Keratinocyte (primary cell): Measurements from ENCODE around the gene FGGY. TPM values are rescaled to one million over a fixed set of nuclear protein-coding genes. Genes with fewer than 3 reads are reported as not detected.

Experiments
- DNase-seq: peaks from one replicate; pipeline ENCODE4 v3.0.0-alpha.2; 2011; ENCODE audit warnings: low read depth, missing footprints, low spot score
- FAIRE-seq: peaks from 2 replicates; lab custom pipeline; 2011; peaks lifted over from hg19 to GRCh38; lab: Jason Lieb, UNC
- H2AFZ ChIP-seq: 2 replicates; pipeline ENCODE4 v1.6.0; 2012; ENCODE audit warnings: low read length, control low read depth, inconsistent platforms; ENCODE audit not compliant: control insufficient read depth
- H3K27ac ChIP-seq: 2 replicates; pipeline ENCODE4 v1.5.1; 2011; ENCODE audit warnings: low read length; ENCODE audit not compliant: control insufficient read depth, insufficient read depth
- H3K27me3 ChIP-seq: 3 replicates; pipeline ENCODE4 v1.6.0; 2011; ENCODE audit warnings: low read length; ENCODE audit not compliant: control insufficient read depth, insufficient read depth; ENCODE audit errors: extremely low read depth
- H3K36me3 ChIP-seq, 2 experiments: 2 replicates in 1 of 2; 3 replicates in 1 of 2; pipeline ENCODE4 v1.5.1; 2011; ENCODE audit warnings: low read length in 2 of 2, mild to moderate bottlenecking in 1 of 2; ENCODE audit not compliant: control insufficient read depth in 2 of 2, insufficient read depth in 2 of 2; ENCODE audit errors: extremely low read depth in 1 of 2
- H3K4me1 ChIP-seq: 3 replicates; pipeline ENCODE4 v1.5.1; 2011; ENCODE audit warnings: low read length; ENCODE audit not compliant: control insufficient read depth, insufficient read depth; ENCODE audit errors: extremely low read depth
- H3K4me2 ChIP-seq: 3 replicates; pipeline ENCODE4 v1.6.0; 2011; ENCODE audit warnings: low read depth, low read length; ENCODE audit not compliant: control insufficient read depth, insufficient read depth; ENCODE audit errors: extremely low read depth
- H3K4me3 ChIP-seq, 3 experiments: fragments of 200-600 bp in 1 of 3; sonication (generic) in 1 of 3; 2 replicates in 2 of 3; 3 replicates in 1 of 3; pipeline ENCODE4 v1.5.1; 2011 to 2016; ENCODE audit warnings: low read length in 3 of 3, mild to moderate bottlenecking in 3 of 3, control low read depth in 2 of 3, inconsistent platforms in 1 of 3, low read depth in 1 of 3, mixed read lengths in 1 of 3, mixed run types in 1 of 3, moderate library complexity in 1 of 3; ENCODE audit not compliant: control insufficient read depth in 2 of 3, insufficient read depth in 2 of 3; ENCODE audit errors: extremely low read depth in 1 of 3
- H3K79me2 ChIP-seq: 2 replicates; pipeline ENCODE4 v1.6.0; 2012; ENCODE audit warnings: low read length; ENCODE audit not compliant: control insufficient read depth, insufficient read depth
- H3K9ac ChIP-seq: 3 replicates; pipeline ENCODE4 v1.6.0; 2011; ENCODE audit warnings: low read length; ENCODE audit not compliant: control insufficient read depth, insufficient read depth; ENCODE audit errors: extremely low read depth
- H3K9me1 ChIP-seq: 3 replicates; pipeline ENCODE4 v1.6.0; 2011; ENCODE audit warnings: low read length; ENCODE audit not compliant: control insufficient read depth, insufficient read depth; ENCODE audit errors: extremely low read depth
- H3K9me3 ChIP-seq: 2 replicates; pipeline ENCODE4 v1.5.1; 2012; ENCODE audit warnings: low read depth, low read length; ENCODE audit not compliant: control insufficient read depth
- H4K20me1 ChIP-seq: 3 replicates; pipeline ENCODE4 v1.6.0; 2011; ENCODE audit warnings: low read length; ENCODE audit not compliant: control insufficient read depth, insufficient read depth; ENCODE audit errors: extremely low read depth
- CTCF ChIP-seq, 3 experiments: IDR thresholded peaks in 1 of 3; conservative IDR thresholded peaks in 1 of 3; optimal IDR thresholded peaks in 1 of 3; 2 replicates in 2 of 3; 3 replicates in 1 of 3; pipeline versions ENCODE3 to v1.5.1; 2011; ENCODE audit warnings: low read length in 3 of 3, mild to moderate bottlenecking in 3 of 3, moderate library complexity in 2 of 3, control low read depth in 1 of 3, inconsistent platforms in 1 of 3; ENCODE audit not compliant: insufficient read depth in 2 of 3; ENCODE audit errors: extremely low read depth in 1 of 3
- EZH2 ChIP-seq: IDR thresholded peaks from one replicate; pipeline ENCODE4 v1.6.1; 2012; ENCODE audit warnings: inconsistent platforms, mild to moderate bottlenecking, low read length, moderate library complexity
- dilution Hi-C: fragments of 300-500 bp; cut with MboI; formaldehyde crosslinking; loops from one replicate; pipeline ENCODE4 v1.7.0; 2020; ENCODE audit warnings: low sequenced_read_pairs; ENCODE audit not compliant: extremely low pct_ligation_motif_present
- polyA plus RNA-seq, 5 experiments: library from polyadenylated mRNA; depleted of rRNA in 3 of 5; stranded (reverse) in 3 of 5; stranded (forward) in 1 of 5; unstranded in 1 of 5; fragments of >200 nt; gene quantifications; 1 replicate in 1 of 5; 2 replicates in 3 of 5; 3 replicates in 1 of 5; pipeline versions ENCODE4 v1.2.1 to v1.2.3, GENCODE V29; 2011 to 2012; ENCODE audit warnings: missing spikeins in 2 of 5, low read depth in 1 of 5, low replicate concordance in 1 of 5

Gene FGGY
- polyA plus RNA-seq, 1 donor (not counting 4 experiments of a cell fraction or from before 2014, with no cell fraction given) = 16.6 TPM

DNA sequence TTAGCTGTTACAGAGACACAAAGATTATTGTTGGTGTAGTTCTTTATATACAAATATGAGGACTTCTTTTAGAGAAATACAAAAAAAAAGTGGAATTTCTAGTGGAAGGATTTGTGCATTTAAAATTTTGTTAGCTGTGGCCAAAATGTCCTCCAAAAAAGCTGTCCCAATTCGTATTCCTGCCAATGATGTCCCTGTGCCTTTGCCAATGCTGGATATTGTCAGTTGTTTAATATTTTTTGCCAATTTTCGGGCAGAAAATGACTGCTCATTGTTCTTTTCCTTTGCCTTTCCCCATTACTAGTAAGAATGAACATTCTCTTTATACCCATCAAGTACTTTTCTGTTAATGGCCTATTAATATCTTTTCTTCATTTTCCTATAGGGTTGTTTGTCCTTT is 407.8 kb downstream of the FGGY start:
- H3K27me3 ChIP-seq = no peaks in the 10 kb centered on the region
- dilution Hi-C loops = no loop called here
- TF ChIP-seq EZH2 (no peak), CTCF (optimal IDR thresholded peaks at IDR 0.05 in 1 of 3, IDR thresholded peaks at IDR 0.05 in 1 of 3, conservative IDR thresholded peaks at IDR 0.05 in 1 of 3; ENCODE audit: extremely low read depth in 1 of 3, insufficient read depth in 2 of 3, low read length in 3 of 3) (no peak)
- no peaks in the 10 kb centered on the region for H3K9me1 ChIP-seq
- H3K36me3 ChIP-seq = no peaks in the 10 kb centered on the region
- no peaks in the 10 kb centered on the region for H3K79me2 ChIP-seq
- peaks cover 15% of the 10 kb centered on the region for H3K4me1 ChIP-seq
- H2AFZ ChIP-seq = no peak overlapping the region
- H3K27ac ChIP-seq = no peak overlapping the region
- H3K4me2 ChIP-seq = no peak overlapping the region
- no peak overlapping the region for H3K9ac ChIP-seq
- no peaks in the 10 kb centered on the region for H3K9me3 ChIP-seq
- H4K20me1 ChIP-seq = no peaks in the 10 kb centered on the region
- H3K4me3 ChIP-seq = no peak overlapping the region
- DNase-seq (no peak), FAIRE-seq (no peak)

DNA sequence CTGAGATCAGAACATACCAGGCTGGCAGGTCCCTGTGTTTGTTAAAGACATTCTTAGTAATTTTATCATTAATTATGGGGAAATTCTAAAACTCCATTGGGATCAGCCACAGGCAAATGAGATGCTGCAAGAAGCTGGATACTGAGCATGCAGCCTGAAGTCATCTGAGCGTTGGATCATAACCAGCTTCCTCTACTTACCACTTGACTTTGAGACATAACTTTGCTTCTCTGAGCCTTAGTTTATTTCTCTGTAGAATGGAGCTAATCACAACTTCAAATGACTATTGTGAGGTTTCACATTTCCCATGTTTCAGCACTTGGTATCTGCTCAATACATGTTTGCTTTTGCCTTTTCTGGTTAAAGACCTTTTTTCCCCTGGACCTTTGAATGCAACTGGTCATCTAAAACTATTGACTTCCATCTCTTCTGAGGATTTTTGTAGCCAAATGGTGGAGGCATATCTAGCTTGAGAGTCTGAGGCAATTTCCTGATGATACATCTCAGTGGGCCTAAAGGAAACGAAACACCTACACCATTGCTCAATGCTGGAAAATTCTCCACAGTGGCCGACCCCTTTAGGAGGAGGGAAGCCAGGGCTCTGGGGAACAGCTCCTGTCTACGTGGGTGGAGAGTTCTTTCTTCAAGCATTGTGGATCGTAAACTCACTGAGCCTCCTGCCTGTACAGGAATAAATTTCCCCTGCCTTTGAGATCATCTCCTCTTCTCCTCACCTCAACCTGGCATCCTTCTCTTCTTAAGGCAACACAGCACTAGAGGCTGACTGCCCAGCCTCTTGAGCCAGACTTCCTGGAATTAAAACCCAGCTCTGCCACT is 408.8 kb downstream of the FGGY start:
- H3K27me3 ChIP-seq = no peaks in the 10 kb centered on the region
- TF ChIP-seq CTCF (optimal IDR thresholded peaks at IDR 0.05 in 1 of 3, IDR thresholded peaks at IDR 0.05 in 1 of 3, conservative IDR thresholded peaks at IDR 0.05 in 1 of 3; ENCODE audit: extremely low read depth in 1 of 3, insufficient read depth in 2 of 3, low read length in 3 of 3) (no peak), EZH2 (no peak)
- no peak overlapping the region for H2AFZ ChIP-seq
- no peaks in the 10 kb centered on the region for H3K9me3 ChIP-seq
- H3K4me2 ChIP-seq = no peak overlapping the region
- DNase-seq (no peak), FAIRE-seq (no peak)
- dilution Hi-C loops = no loop called here
- H4K20me1 ChIP-seq = no peaks in the 10 kb centered on the region
- H3K36me3 ChIP-seq = no peaks in the 10 kb centered on the region
- no peak overlapping the region for H3K27ac ChIP-seq
- no peaks in the 10 kb centered on the region for H3K79me2 ChIP-seq
- no peak overlapping the region for H3K4me3 ChIP-seq
- no peaks in the 10 kb centered on the region for H3K9me1 ChIP-seq
- peaks cover 15% of the 10 kb centered on the region for H3K4me1 ChIP-seq
- H3K9ac ChIP-seq = no peak overlapping the region
